HepG2 (cell line): Measurements from ENCODE around the gene SGPL1. TPM values are rescaled to one million over a fixed set of nuclear protein-coding genes. Genes with fewer than 3 reads are reported as not detected.

ENCODE experiments used
- ATF3 ChIP-seq: sonication (generic); formaldehyde crosslinking; IDR thresholded peaks from 2 replicates; pipeline ENCODE4 v1.4.0; 2020; ENCODE audit warnings: missing genetic modification reagents
- HMG20A ChIP-seq: IDR thresholded peaks from 2 replicates; pipeline ENCODE4 v1.6.1; 2016; ENCODE audit warnings: borderline replicate concordance
- ISL2 ChIP-seq: sonication (generic); formaldehyde crosslinking; IDR thresholded peaks from 2 replicates; pipeline ENCODE4 v1.5.0; 2020; ENCODE audit warnings: missing genetic modification reagents
- KAT7 ChIP-seq: IDR thresholded peaks from 2 replicates; pipeline ENCODE4 v1.6.1; 2018; ENCODE audit warnings: borderline replicate concordance, missing compliant biosample characterization
- NFIC ChIP-seq: IDR thresholded peaks from 2 replicates; pipeline ENCODE4 v1.6.1; 2012; ENCODE audit warnings: mild to moderate bottlenecking, low read length, inconsistent platforms
- REL ChIP-seq: sonication (generic); formaldehyde crosslinking; conservative IDR thresholded peaks from 2 replicates; pipeline ENCODE4 v1.8.0; 2022; ENCODE audit warnings: mild to moderate bottlenecking, missing genetic modification reagents, moderate library complexity
- YEATS4 ChIP-seq: sonication (generic); formaldehyde crosslinking; IDR thresholded peaks from 2 replicates; pipeline ENCODE4 v1.4.0; 2020; ENCODE audit warnings: missing genetic modification reagents, borderline replicate concordance
- ZC3H13 ChIP-seq: sonication (generic); formaldehyde crosslinking; IDR thresholded peaks from 2 replicates; pipeline ENCODE4 v1.8.1; 2023; ENCODE audit warnings: mild to moderate bottlenecking, missing genetic modification reagents, moderate library complexity
- ZKSCAN5 ChIP-seq: sonication (generic); formaldehyde crosslinking; IDR thresholded peaks from 2 replicates; pipeline ENCODE4 v1.5.1; 2020; ENCODE audit warnings: mild to moderate bottlenecking, missing genetic modification reagents
- ZKSCAN8 ChIP-seq: IDR thresholded peaks from 2 replicates; pipeline ENCODE4 v1.6.1; 2016; ENCODE audit warnings: borderline replicate concordance, missing genetic modification reagents, missing compliant biosample characterization
- ZNF143 ChIP-seq: sonication (generic); formaldehyde crosslinking; IDR thresholded peaks from 2 replicates; pipeline ENCODE4 v1.4.0; 2020; ENCODE audit warnings: missing genetic modification reagents
- ZNF432 ChIP-seq: sonication (generic); formaldehyde crosslinking; IDR thresholded peaks from 2 replicates; pipeline ENCODE4 v1.5.0; 2020; ENCODE audit warnings: missing genetic modification reagents, mild to moderate bottlenecking, borderline replicate concordance
- ZNF577 ChIP-seq: sonication (generic); formaldehyde crosslinking; IDR thresholded peaks from 2 replicates; pipeline ENCODE4 v1.4.0; 2020; ENCODE audit warnings: mild to moderate bottlenecking, low read depth, missing genetic modification reagents, borderline replicate concordance
- ZNF772 ChIP-seq: sonication (generic); formaldehyde crosslinking; IDR thresholded peaks from 2 replicates; pipeline ENCODE4 v1.5.0; 2020; ENCODE audit warnings: mild to moderate bottlenecking, missing genetic modification reagents
- ZNF879 ChIP-seq: sonication (generic); formaldehyde crosslinking; IDR thresholded peaks from 2 replicates; pipeline ENCODE4 v1.8.1; 2023; ENCODE audit warnings: missing genetic modification reagents
- polyA plus RNA-seq, 8 experiments: library from polyadenylated mRNA; depleted of rRNA in 3 of 8; stranded (reverse) in 7 of 8; unstranded in 1 of 8; fragments of >200 nt; fragmentation: Illumina TruSeq in 4 of 8; extraction: Trizol in 4 of 8; gene quantifications; 2 replicates each; pipeline versions ENCODE4 v1.2.1 to v1.2.3, GENCODE V29; 2011 to 2016; ENCODE audit warnings: low read depth in 4 of 8, missing spikeins in 1 of 8, mixed read lengths in 1 of 8; ENCODE audit not compliant: insufficient read depth in 1 of 8
- total RNA-seq, 5 experiments: library from RNA; depleted of rRNA; stranded (reverse); fragments of >200 nt; fragmentation: Illumina TruSeq; extraction: Trizol; gene quantifications; 2 replicates each; pipeline ENCODE4 v1.2.3, GENCODE V29; 2016; ENCODE audit warnings: low read depth in 1 of 5
- TF ChIP-seq, protein P1 (sequence below): sonication (generic); formaldehyde crosslinking; IDR thresholded peaks from 2 replicates; pipeline ENCODE4 v1.4.0; 2020; ENCODE audit warnings: mild to moderate bottlenecking, missing genetic modification reagents, borderline replicate concordance
- TF ChIP-seq, protein P2 (sequence below), 2 experiments: sonication (generic) in 1 of 2; formaldehyde crosslinking in 1 of 2; IDR thresholded peaks; 2 replicates each; pipeline versions ENCODE4 v1.5.1 to v1.6.1; 2011 to 2020; ENCODE audit warnings: borderline replicate concordance in 1 of 2, low read depth in 1 of 2, low read length in 1 of 2, mild to moderate bottlenecking in 1 of 2, missing genetic modification reagents in 1 of 2, moderate library complexity in 1 of 2

The SGPL1 gene
- total and polyA plus RNA-seq, 2 of the 13 experiments (the other 11 are each of a cell fraction or from before 2014, with no cell fraction given): 17.6 to 25.0 TPM

- TF ChIP-seq, protein P1, sequence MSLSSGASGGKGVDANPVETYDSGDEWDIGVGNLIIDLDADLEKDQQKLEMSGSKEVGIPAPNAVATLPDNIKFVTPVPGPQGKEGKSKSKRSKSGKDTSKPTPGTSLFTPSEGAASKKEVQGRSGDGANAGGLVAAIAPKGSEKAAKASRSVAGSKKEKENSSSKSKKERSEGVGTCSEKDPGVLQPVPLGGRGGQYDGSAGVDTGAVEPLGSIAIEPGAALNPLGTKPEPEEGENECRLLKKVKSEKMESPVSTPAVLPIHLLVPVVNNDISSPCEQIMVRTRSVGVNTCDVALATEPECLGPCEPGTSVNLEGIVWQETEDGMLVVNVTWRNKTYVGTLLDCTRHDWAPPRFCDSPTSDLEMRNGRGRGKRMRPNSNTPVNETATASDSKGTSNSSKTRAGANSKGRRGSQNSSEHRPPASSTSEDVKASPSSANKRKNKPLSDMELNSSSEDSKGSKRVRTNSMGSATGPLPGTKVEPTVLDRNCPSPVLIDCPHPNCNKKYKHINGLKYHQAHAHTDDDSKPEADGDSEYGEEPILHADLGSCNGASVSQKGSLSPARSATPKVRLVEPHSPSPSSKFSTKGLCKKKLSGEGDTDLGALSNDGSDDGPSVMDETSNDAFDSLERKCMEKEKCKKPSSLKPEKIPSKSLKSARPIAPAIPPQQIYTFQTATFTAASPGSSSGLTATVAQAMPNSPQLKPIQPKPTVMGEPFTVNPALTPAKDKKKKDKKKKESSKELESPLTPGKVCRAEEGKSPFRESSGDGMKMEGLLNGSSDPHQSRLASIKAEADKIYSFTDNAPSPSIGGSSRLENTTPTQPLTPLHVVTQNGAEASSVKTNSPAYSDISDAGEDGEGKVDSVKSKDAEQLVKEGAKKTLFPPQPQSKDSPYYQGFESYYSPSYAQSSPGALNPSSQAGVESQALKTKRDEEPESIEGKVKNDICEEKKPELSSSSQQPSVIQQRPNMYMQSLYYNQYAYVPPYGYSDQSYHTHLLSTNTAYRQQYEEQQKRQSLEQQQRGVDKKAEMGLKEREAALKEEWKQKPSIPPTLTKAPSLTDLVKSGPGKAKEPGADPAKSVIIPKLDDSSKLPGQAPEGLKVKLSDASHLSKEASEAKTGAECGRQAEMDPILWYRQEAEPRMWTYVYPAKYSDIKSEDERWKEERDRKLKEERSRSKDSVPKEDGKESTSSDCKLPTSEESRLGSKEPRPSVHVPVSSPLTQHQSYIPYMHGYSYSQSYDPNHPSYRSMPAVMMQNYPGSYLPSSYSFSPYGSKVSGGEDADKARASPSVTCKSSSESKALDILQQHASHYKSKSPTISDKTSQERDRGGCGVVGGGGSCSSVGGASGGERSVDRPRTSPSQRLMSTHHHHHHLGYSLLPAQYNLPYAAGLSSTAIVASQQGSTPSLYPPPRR: peak; percentile 65; the same call in 1 of the 2 replicates
- TF ChIP-seq HMG20A (CRISPR knock-in tag): no peak
- peak; percentile 52; the same call in 1 of the 2 replicates for TF ChIP-seq YEATS4 (CRISPR knock-in tag)
- TF ChIP-seq ZNF772 (CRISPR knock-in tag): no peak
- TF ChIP-seq NFIC: no peak
- TF ChIP-seq ZNF577 (CRISPR knock-in tag): no peak
- TF ChIP-seq, protein P2, sequence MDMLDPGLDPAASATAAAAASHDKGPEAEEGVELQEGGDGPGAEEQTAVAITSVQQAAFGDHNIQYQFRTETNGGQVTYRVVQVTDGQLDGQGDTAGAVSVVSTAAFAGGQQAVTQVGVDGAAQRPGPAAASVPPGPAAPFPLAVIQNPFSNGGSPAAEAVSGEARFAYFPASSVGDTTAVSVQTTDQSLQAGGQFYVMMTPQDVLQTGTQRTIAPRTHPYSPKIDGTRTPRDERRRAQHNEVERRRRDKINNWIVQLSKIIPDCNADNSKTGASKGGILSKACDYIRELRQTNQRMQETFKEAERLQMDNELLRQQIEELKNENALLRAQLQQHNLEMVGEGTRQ (IDR thresholded peaks at IDR 0.05; ENCODE audit: low read depth, low read length): no peak
- TF ChIP-seq, protein P2 (CRISPR knock-in tag; IDR thresholded peaks at IDR 0.05; ENCODE audit: borderline replicate concordance): peak; percentile 35; the same call in 1 of the 2 replicates
- TF ChIP-seq ATF3 (CRISPR knock-in tag): no peak
- TF ChIP-seq ZKSCAN8 (CRISPR knock-in tag): no peak
- no peak for TF ChIP-seq REL (CRISPR knock-in tag)
- TF ChIP-seq ZNF143 (CRISPR knock-in tag): no peak
- no peak for TF ChIP-seq ZKSCAN5
- TF ChIP-seq ZNF879: no peak
- TF ChIP-seq ZC3H13: peak; percentile 46; the same call in 1 of the 2 replicates
- TF ChIP-seq ISL2 (CRISPR knock-in tag): no peak
- TF ChIP-seq KAT7 (CRISPR knock-in tag): no peak
- no peak for TF ChIP-seq ZNF432 (CRISPR knock-in tag)
Observed at GRCh38 chr10:70887804-70888800, 72.4 kb downstream of the SGPL1 start, which contains the start of gene PCBD1 (continued).
